B cell (primary cell): ENCODE data around the gene MRPL28. TPM values are rescaled to one million over a fixed set of nuclear protein-coding genes. Genes with fewer than 3 reads are reported as not detected.
"Not testable (repeated sequence)": the region's sequence is repeated elsewhere in the genome, so short reads cannot be mapped to it uniquely, and the experiment has no call there.

Experiments used
- ATAC-seq: fragments of 200-7000 bp; cut with Tn5 transposase; one replicate; pipeline ENCODE4 v1.10.0; 2021; ENCODE audit warnings: low read depth, mild to moderate bottlenecking, moderate number of reproducible peaks, moderate library complexity
- CTCF ChIA-PET: fragments of 350-600 bp; sonication (Branson Sonifier 250); formaldehyde crosslinking; loops from one replicate; lab custom pipeline; 2021; ENCODE audit warnings: antibody characterized with exemption, inconsistent platforms; lab: Charles Lee
- POLR2A ChIA-PET: fragments of 350-600 bp; sonication (Branson Sonifier 250); formaldehyde crosslinking; loops from one replicate; lab custom pipeline; 2021; ENCODE audit warnings: antibody characterized with exemption; lab: Charles Lee
- DNase-seq: peaks from one replicate; pipeline ENCODE4 v3.0.0; 2013
- H2AFZ ChIP-seq: 2 replicates; pipeline ENCODE4 v1.6.1; 2012; ENCODE audit warnings: mild to moderate bottlenecking, low read depth, low read length; ENCODE audit not compliant: insufficient read depth, poor library complexity, severe bottlenecking
- H3K27ac ChIP-seq, 2 donors: 1 replicate in 1 of 2; 2 replicates in 1 of 2; pipeline ENCODE4 v1.5.1; 2012 to 2013; ENCODE audit warnings: low read length in 2 of 2, mild to moderate bottlenecking in 2 of 2, moderate library complexity in 1 of 2
- H3K27me3 ChIP-seq, 4 experiments: fragments of 200-600 bp in 1 of 4; sonication (generic) in 1 of 4; replicated peaks in 1 of 4; 1 replicate in 2 of 4; 2 replicates in 2 of 4; pipeline versions ENCODE4 v1.6.1 to v1.7.0; 2013 to 2016; ENCODE audit warnings: low read length in 3 of 4, mild to moderate bottlenecking in 2 of 4, mixed read lengths in 1 of 4, moderate library complexity in 1 of 4; ENCODE audit not compliant: insufficient read depth in 4 of 4, control insufficient read depth in 3 of 4; ENCODE audit errors: control extremely low read depth in 1 of 4
- H3K36me3 ChIP-seq, 2 experiments: replicated peaks in 1 of 2; 1 replicate in 1 of 2; 2 replicates in 1 of 2; pipeline versions ENCODE4 v1.6.1 to v1.7.1; 2013; ENCODE audit warnings: low read length in 1 of 2; ENCODE audit not compliant: insufficient read depth in 2 of 2, control insufficient read depth in 1 of 2; ENCODE audit errors: control extremely low read depth in 1 of 2, extremely low read depth in 1 of 2
- H3K4me1 ChIP-seq, 2 donors: fragments of 200-600 bp in 1 of 2; sonication (generic) in 1 of 2; 1 replicate in 1 of 2; 2 replicates in 1 of 2; pipeline versions ENCODE4 v1.5.1 to v1.6.1; 2013 to 2017; ENCODE audit warnings: low read length in 2 of 2; ENCODE audit not compliant: control insufficient read depth in 2 of 2, insufficient read depth in 2 of 2
- H3K4me2 ChIP-seq: replicated peaks from 2 replicates; pipeline ENCODE3; 2012; ENCODE audit warnings: mild to moderate bottlenecking, low read depth, low read length; ENCODE audit not compliant: poor library complexity, severe bottlenecking
- H3K4me3 ChIP-seq, 5 experiments: fragments of 200-600 bp in 1 of 5; sonication (generic) in 1 of 5; 1 replicate in 3 of 5; 2 replicates in 2 of 5; pipeline versions ENCODE4 v1.5.1 to v1.7.0; 2011 to 2016; ENCODE audit warnings: low read length in 4 of 5, mild to moderate bottlenecking in 4 of 5, low read depth in 2 of 5, control low read depth in 1 of 5, moderate library complexity in 1 of 5; ENCODE audit not compliant: insufficient read depth in 1 of 5; ENCODE audit errors: control extremely low read depth in 1 of 5, extremely low read depth in 1 of 5
- H3K79me2 ChIP-seq: fragments of 200-600 bp; sonication (generic); one replicate; pipeline ENCODE4 v1.6.0; 2016; ENCODE audit warnings: low read length; ENCODE audit not compliant: control insufficient read depth, insufficient read depth
- H3K9ac ChIP-seq: fragments of 200-600 bp; sonication (generic); 2 replicates; pipeline ENCODE4 v1.6.1; 2017; ENCODE audit warnings: mild to moderate bottlenecking, low read length, moderate library complexity
- H3K9me3 ChIP-seq, 3 donors: one replicate each; pipeline versions ENCODE4 v1.6.1 to v1.7.1; 2013; ENCODE audit warnings: low read length in 2 of 3; ENCODE audit not compliant: control insufficient read depth in 2 of 3, insufficient read depth in 1 of 3; ENCODE audit errors: control extremely low read depth in 1 of 3
- H4K20me1 ChIP-seq: 2 replicates; pipeline ENCODE4 v1.6.0; 2012; ENCODE audit warnings: mild to moderate bottlenecking, low read length; ENCODE audit not compliant: insufficient read depth, control insufficient read depth, poor library complexity, severe bottlenecking
- H3K27ac Mint-ChIP-seq: one replicate; pipeline ENCODE4 v1.8.0; 2021; ENCODE audit warnings: mixed read lengths
- H3K27me3 Mint-ChIP-seq: one replicate; pipeline ENCODE4 v1.8.0; 2021; ENCODE audit warnings: mixed read lengths
- H3K4me1 Mint-ChIP-seq: one replicate; pipeline ENCODE4 v1.8.0; 2021; ENCODE audit warnings: mixed read lengths
- H3K4me3 Mint-ChIP-seq: one replicate; pipeline ENCODE4 v1.8.0; 2021; ENCODE audit warnings: mixed read lengths
- H3K9me3 Mint-ChIP-seq: one replicate; pipeline ENCODE4 v1.8.0; 2022; ENCODE audit warnings: mixed read lengths; ENCODE audit not compliant: insufficient read depth
- EZH2 ChIP-seq: IDR thresholded peaks from 2 replicates; pipeline ENCODE4 v1.6.1; 2012; ENCODE audit warnings: borderline replicate concordance, low read depth, mild to moderate bottlenecking, moderate library complexity, low read length; ENCODE audit not compliant: insufficient read depth, poor library complexity, severe bottlenecking
- whole genome bisulfite sequencing: methylation state at CpG from one replicate; pipeline ENCODE4 v1.1.5; 2013; ENCODE audit warnings: missing lambda C conversion rate; ENCODE audit not compliant: insufficient coverage; 5-methylcytosine and 5-hydroxymethylcytosine counted together
- intact Hi-C: fragments of 100-400 bp; cut with micrococcal nuclease; formaldehyde crosslinking; loops from one replicate; pipeline ENCODE4 v1.10.0; 2022
- polyA plus RNA-seq: library from polyadenylated mRNA; depleted of rRNA; stranded (reverse); fragments of >200 nt; gene quantifications from 2 replicates; pipeline ENCODE4 v1.2.3, GENCODE V29; 2012
- total RNA-seq, 2 donors: library from RNA; stranded (reverse); fragments of 120-200 nt in 1 of 2; gene quantifications; 1 replicate in 1 of 2; 2 replicates in 1 of 2; pipeline versions ENCODE4 v1.2.3 to v1.2.4, GENCODE V29; 2013 to 2022
- TF ChIP-seq, protein P1 (sequence below): fragments of 200-600 bp; IDR thresholded peaks from one replicate; pipeline ENCODE4 v1.8.0; 2022; ENCODE audit warnings: antibody characterized with exemption, mild to moderate bottlenecking

MRPL28 gene
- total and polyA plus RNA-seq, 2 donors (not counting 1 experiment from before 2014, with no cell fraction given), result 44.3 to 67.7 TPM

DNA sequence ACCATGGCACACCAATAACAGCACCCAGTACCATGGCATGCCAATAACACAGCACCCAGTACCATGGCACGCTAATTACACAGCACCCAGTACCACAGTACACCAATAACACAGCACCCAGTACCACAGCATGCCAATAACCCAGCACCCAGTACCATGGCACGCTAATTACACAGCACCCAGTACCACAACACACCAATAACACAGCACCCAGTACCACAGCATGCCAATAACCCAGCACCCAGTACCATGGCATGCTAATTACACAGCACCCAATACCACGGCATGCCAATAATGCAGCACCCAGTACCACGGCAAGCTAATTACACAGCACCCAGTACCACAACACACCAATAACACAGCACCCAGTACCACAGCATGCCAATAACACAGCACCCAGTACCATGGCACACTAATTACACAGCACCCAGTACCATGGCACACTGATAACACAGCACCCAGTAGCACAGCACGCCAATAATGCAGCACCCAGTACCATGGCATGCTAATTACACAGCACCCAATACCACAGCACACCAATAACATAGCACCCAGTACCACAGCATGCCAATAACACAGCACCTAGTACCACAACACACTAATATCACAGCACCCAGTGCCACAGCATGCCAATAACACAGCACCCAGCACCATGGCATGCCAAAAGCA, 36.0 kb downstream of the MRPL28 start:
- DNase-seq, H3K9me3 Mint-ChIP-seq, intact Hi-C loops, H3K27me3 ChIP-seq, POLR2A ChIA-PET, H2AFZ ChIP-seq, CTCF ChIA-PET, H3K27ac ChIP-seq, H3K4me3 Mint-ChIP-seq, H3K36me3 ChIP-seq, H3K4me3 ChIP-seq, H3K27me3 Mint-ChIP-seq, H3K9ac ChIP-seq, H3K9me3 ChIP-seq, H3K27ac Mint-ChIP-seq, ATAC-seq, H3K4me2 ChIP-seq: not testable (repeated sequence)
- WGBS, result 99% methylated on average over 4 of the region's 5 CpGs
- Histone ChIP-seq H3K4me1 (peaks cover 6 to 20% of the 10 kb centered on the region in 2 donors), H3K79me2 (peaks cover 98% of the 10 kb centered on the region), H4K20me1 (peaks cover 86% of the 10 kb centered on the region)
- H3K4me1 Mint-ChIP-seq, result peaks cover 47% of the 10 kb centered on the region

DNA sequence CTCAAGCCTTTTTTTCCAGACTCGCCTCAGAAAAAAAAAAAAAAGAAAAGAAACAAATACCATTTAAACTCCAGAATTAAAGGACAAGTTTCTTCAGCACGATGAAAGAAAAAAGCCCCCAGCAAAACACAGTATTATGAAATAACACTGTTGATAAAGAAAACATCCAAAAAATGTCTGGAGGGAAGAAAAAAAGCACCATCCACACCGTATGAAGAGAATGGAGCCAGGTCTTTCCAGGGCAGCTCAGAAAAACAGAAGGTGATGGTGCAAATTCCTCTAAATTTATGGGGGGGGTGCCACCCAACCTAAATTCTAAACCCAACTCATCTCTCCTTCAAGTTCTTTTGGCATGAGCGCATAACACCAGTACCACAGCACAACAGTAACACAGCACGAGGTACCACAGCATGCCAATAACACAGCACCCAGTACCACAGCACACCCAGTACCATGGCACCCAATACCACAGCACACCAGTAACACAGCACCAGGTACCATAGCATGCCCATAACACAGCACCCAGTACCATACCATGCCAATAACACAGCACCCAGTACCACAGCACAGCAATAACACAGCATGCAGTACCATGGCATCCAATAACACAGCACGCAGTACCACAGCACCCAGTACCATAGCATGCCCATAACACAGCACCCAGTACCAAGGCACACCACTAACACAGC, 36.8 kb downstream of the MRPL28 start:
- POLR2A ChIA-PET, result no interaction called here
- no peak overlapping the region for H3K4me3 Mint-ChIP-seq
- no peak for TF ChIP-seq EZH2
- TF ChIP-seq, protein P1, sequence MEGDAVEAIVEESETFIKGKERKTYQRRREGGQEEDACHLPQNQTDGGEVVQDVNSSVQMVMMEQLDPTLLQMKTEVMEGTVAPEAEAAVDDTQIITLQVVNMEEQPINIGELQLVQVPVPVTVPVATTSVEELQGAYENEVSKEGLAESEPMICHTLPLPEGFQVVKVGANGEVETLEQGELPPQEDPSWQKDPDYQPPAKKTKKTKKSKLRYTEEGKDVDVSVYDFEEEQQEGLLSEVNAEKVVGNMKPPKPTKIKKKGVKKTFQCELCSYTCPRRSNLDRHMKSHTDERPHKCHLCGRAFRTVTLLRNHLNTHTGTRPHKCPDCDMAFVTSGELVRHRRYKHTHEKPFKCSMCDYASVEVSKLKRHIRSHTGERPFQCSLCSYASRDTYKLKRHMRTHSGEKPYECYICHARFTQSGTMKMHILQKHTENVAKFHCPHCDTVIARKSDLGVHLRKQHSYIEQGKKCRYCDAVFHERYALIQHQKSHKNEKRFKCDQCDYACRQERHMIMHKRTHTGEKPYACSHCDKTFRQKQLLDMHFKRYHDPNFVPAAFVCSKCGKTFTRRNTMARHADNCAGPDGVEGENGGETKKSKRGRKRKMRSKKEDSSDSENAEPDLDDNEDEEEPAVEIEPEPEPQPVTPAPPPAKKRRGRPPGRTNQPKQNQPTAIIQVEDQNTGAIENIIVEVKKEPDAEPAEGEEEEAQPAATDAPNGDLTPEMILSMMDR, result no peak

DNA sequence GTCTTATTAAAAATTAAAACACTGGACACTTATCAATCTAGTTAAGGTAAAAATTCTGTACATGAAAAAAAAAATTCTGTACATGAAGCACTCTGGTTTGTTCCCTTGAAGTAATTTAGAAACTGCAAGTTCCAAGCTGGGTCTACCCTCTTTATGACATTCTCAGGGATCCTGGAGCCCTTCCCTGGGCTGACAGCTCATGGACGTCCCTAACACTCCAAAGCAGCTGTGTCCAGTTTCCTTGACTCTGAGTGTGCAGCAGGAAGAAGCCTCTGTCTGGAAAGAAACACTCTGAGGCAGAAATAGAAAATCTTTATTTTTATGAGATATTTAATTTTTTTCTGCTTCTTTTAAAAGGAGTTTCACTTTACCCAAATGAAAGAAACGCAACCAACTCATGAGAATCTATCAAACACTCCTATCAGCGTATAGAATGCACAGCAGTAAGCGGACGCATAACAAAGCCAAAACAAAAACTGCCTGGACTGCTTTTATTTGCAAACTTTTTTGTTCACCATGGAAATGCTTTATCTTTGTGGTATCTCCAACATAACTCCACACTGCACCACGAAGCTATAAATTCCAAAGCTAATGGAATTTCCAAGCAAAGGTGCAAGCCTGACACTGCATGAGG, 39.0 kb downstream of the MRPL28 start:
- Histone ChIP-seq H3K4me1 (peaks cover 6 to 13% of the 10 kb centered on the region in 2 donors), H4K20me1 (peaks cover 84% of the 10 kb centered on the region), H3K79me2 (peaks cover 91% of the 10 kb centered on the region)
- H3K9me3 ChIP-seq, H3K4me3 ChIP-seq, H3K4me3 Mint-ChIP-seq, POLR2A ChIA-PET, H2AFZ ChIP-seq, ATAC-seq, H3K27me3 ChIP-seq, H3K36me3 ChIP-seq, H3K27ac Mint-ChIP-seq, H3K27ac ChIP-seq, CTCF ChIA-PET, H3K27me3 Mint-ChIP-seq, H3K9ac ChIP-seq, intact Hi-C loops, H3K9me3 Mint-ChIP-seq, H3K4me2 ChIP-seq, DNase-seq: not testable (repeated sequence)
- H3K4me1 Mint-ChIP-seq, result peaks cover 42% of the 10 kb centered on the region
- 100% methylated on average over 1 of the region's 6 CpGs for WGBS

More for the DNA sequence above, 36.8 kb downstream of the MRPL28 start:
- Histone ChIP-seq H3K4me3 (no peak overlapping the region), H3K9ac (no peak overlapping the region), H2AFZ (no peak overlapping the region), H3K79me2 (peaks cover 98% of the 10 kb centered on the region), H3K27ac (no peak overlapping the region), H3K4me2 (no peak overlapping the region), H4K20me1 (peaks cover 89% of the 10 kb centered on the region), H3K4me1 (peaks cover 6 to 13% of the 10 kb centered on the region in 2 donors), H3K9me3 (no peaks in the 10 kb centered on the region), H3K27me3 (no peaks in the 10 kb centered on the region), H3K36me3 (no peaks in the 10 kb centered on the region)
- DNase-seq, result peak; percentile 3
- H3K4me1 Mint-ChIP-seq, result peaks cover 44% of the 10 kb centered on the region
- CTCF ChIA-PET, result no interaction called here
- WGBS, result 100% methylated on average over 3 of the region's 6 CpGs
- no peak overlapping the region for H3K27ac Mint-ChIP-seq
- intact Hi-C loops, result no loop called here
- no peak for ATAC-seq
- no peaks in the 10 kb centered on the region for H3K27me3 Mint-ChIP-seq
- no peaks in the 10 kb centered on the region for H3K9me3 Mint-ChIP-seq
